Measurements from ENCODE around the gene GEN1. TPM values are rescaled to one million over a fixed set of nuclear protein-coding genes. Genes with fewer than 3 reads are reported as not detected.

GEN1 gene
- total and polyA plus RNA-seq, 2 of the 13 experiments (the other 11 are each of a cell fraction or from before 2014, with no cell fraction given), result 9.9 to 27.1 TPM

GRCh38 chr2:17735864-17736263, 18.1 kb upstream of the GEN1 start (continued):
- TF ChIP-seq RNF219 (CRISPR knock-in tag; IDR thresholded peaks at IDR 0.05), result no peak
- TF ChIP-seq RFXAP (CRISPR knock-in tag; IDR thresholded peaks at IDR 0.05; ENCODE audit: borderline replicate concordance), result no peak
- TF ChIP-seq MAZ (IDR thresholded peaks at IDR 0.05; ENCODE audit: borderline replicate concordance, low read depth, low read length), result no peak
- TF ChIP-seq MAZ (CRISPR knock-in tag; IDR thresholded peaks at IDR 0.05; ENCODE audit: low read depth), result no peak
- peak; percentile 54 to 60 for TF ChIP-seq MAFK (conservative IDR thresholded peaks at IDR 0.05 in 1 of 2, IDR thresholded peaks at IDR 0.05 in 1 of 2; ENCODE audit: low read length in 2 of 2)
- TF ChIP-seq HIVEP1 (CRISPR knock-in tag; IDR thresholded peaks at IDR 0.05), result no peak
- TF ChIP-seq ZSCAN21 (CRISPR knock-in tag; IDR thresholded peaks at IDR 0.05; ENCODE audit: borderline replicate concordance), result no peak

- H2AFZ ChIP-seq (ENCODE audit: low read length), result no peak overlapping the region
- DNase-seq (ENCODE audit: low spot score) (no peak), ATAC-seq (no peak), FAIRE-seq (no peak)
- no peaks in the 10 kb centered on the region for H4K20me1 ChIP-seq (ENCODE audit: insufficient read depth, low read length)
- H3K4me2 ChIP-seq (ENCODE audit: low read depth, low read length), result no peak overlapping the region
- in situ Hi-C loops (cut with HindIII; ENCODE audit: extremely low pct_ligation_motif_present, low pct_unique_long_range_greater_than_20kb), result no loop called here
- no peaks in the 10 kb centered on the region for H3K27me3 ChIP-seq (ENCODE audit: control insufficient read depth in 1 of 2, insufficient read depth in 2 of 2, low read length in 2 of 2)
- no TSS peak for BruUV-seq (replicated peaks)
- no peak overlapping the region for H3K27ac ChIP-seq (ENCODE audit: extremely low read length, insufficient read depth, low read length)
- no peaks in the 10 kb centered on the region for H3K79me2 ChIP-seq (ENCODE audit: insufficient read depth, low read length)
- POLR2A ChIA-PET, result no interaction called here
- H3K4me1 ChIP-seq (ENCODE audit: insufficient read depth, low read length), result no peaks in the 10 kb centered on the region
- H3K9me3 ChIP-seq (ENCODE audit: low read length), result no peaks in the 10 kb centered on the region
- peaks cover 20 to 56% of the 10 kb centered on the region in 2 experiments for H3K36me3 ChIP-seq (replicated peaks in 1 of 2; ENCODE audit: control insufficient read depth in 1 of 2, insufficient read depth in 2 of 2, low read length in 2 of 2)
- intact Hi-C loops (cut with micrococcal nuclease; ENCODE audit: unreplicated experiment), result no loop called here
- no peak overlapping the region for H3K9ac ChIP-seq (ENCODE audit: insufficient read depth, low read depth, low read length)
- CTCF ChIA-PET (ENCODE audit: low intra/inter-chr PET ratio, low total read pairs), result no interaction called here
- WGBS (ENCODE audit: low lambda C conversion rate), result 96% methylated on average over 1 of the region's 1 CpG
- H3K4me3 ChIP-seq (replicated peaks in 1 of 3; ENCODE audit: insufficient read depth in 1 of 3, low read depth in 2 of 3, low read length in 3 of 3), result no peak overlapping the region
- TF ChIP-seq ZNF607 (CRISPR knock-in tag; IDR thresholded peaks at IDR 0.05; ENCODE audit: borderline replicate concordance) (no peak), NFIC (IDR thresholded peaks at IDR 0.05; ENCODE audit: low read length) (no peak), ZNF552 (CRISPR knock-in tag; IDR thresholded peaks at IDR 0.05; ENCODE audit: borderline replicate concordance) (no peak), RCOR2 (CRISPR knock-in tag; IDR thresholded peaks at IDR 0.05) (no peak), HIC2 (CRISPR knock-in tag; IDR thresholded peaks at IDR 0.05; ENCODE audit: low read depth) (no peak), ZNF737 (CRISPR knock-in tag; IDR thresholded peaks at IDR 0.05; ENCODE audit: borderline replicate concordance) (no peak), ZNF20 (CRISPR knock-in tag; IDR thresholded peaks at IDR 0.05) (no peak), CHD2 (IDR thresholded peaks at IDR 0.05; ENCODE audit: low read depth, low read length) (no peak), ZBTB2 (CRISPR knock-in tag; IDR thresholded peaks at IDR 0.05; ENCODE audit: low read depth) (no peak), MTERF4 (CRISPR knock-in tag; IDR thresholded peaks at IDR 0.05) (no peak)
These were observed 16.9 kb upstream of the GEN1 start for GRCh38 chr2:17736989-17737388.

All from HepG2 (cell line).